HEK293 (cell line): ENCODE data around the gene BTD.
A peak's percentile ranks its signal among the peaks of the same experiment; 100 is the strongest.

ENCODE experiments used
- CTCF ChIA-PET: fragments of 350-600 bp; formaldehyde crosslinking; extraction: SDS; loops from one replicate; lab custom pipeline; 2021; ENCODE audit warnings: antibody characterized with exemption; lab: Yijun Ruan, JAX
- POLR2A ChIA-PET: fragments of 300-600 bp; formaldehyde crosslinking; extraction: SDS; loops from one replicate; lab custom pipeline; 2020; ENCODE audit warnings: antibody characterized with exemption, inconsistent platforms; lab: Yijun Ruan, JAX
- H3K27ac ChIP-seq: fragments of 200-500 bp; sonication (Bioruptor generic); 2 replicates; pipeline ENCODE4 v1.5.1; 2014; ENCODE audit warnings: low read depth, low read length, control low read depth, inconsistent platforms; ENCODE audit errors: extremely low read depth
- H3K36me3 ChIP-seq, 2 experiments: fragments of 200-500 bp in 1 of 2; sonication (Bioruptor generic) in 1 of 2; 1 replicate in 1 of 2; 2 replicates in 1 of 2; pipeline ENCODE4 v1.5.1; 2014 to 2017; ENCODE audit warnings: inconsistent platforms in 2 of 2, low read length in 2 of 2; ENCODE audit not compliant: control insufficient read depth in 2 of 2, insufficient read depth in 1 of 2
- H3K4me1 ChIP-seq: fragments of 200-500 bp; sonication (Bioruptor generic); 2 replicates; pipeline ENCODE4 v1.5.1; 2014; ENCODE audit warnings: mild to moderate bottlenecking, low read length, inconsistent platforms; ENCODE audit not compliant: control insufficient read depth, insufficient read depth
- H3K4me3 ChIP-seq: 2 replicates; pipeline ENCODE4 v1.5.1; 2011; ENCODE audit warnings: low read depth, mild to moderate bottlenecking, control low read depth, low read length, moderate library complexity
- H3K9me3 ChIP-seq: fragments of 200-500 bp; sonication (Bioruptor generic); 2 replicates; pipeline ENCODE4 v1.5.1; 2014; ENCODE audit warnings: low read depth, low read length, inconsistent platforms; ENCODE audit not compliant: control insufficient read depth, insufficient read depth
- FEZF1 ChIP-seq: fragments of 450-650 bp; formaldehyde crosslinking; IDR thresholded peaks from 2 replicates; pipeline ENCODE4 v1.5.1; 2016; ENCODE audit warnings: missing biosample characterization, missing genetic modification characterization
- KLF10 ChIP-seq: fragments of 450-650 bp; IDR thresholded peaks from 2 replicates; pipeline ENCODE4 v1.5.1; 2018; ENCODE audit warnings: missing biosample characterization, mild to moderate bottlenecking, missing genetic modification characterization
- MEIS1 ChIP-seq: sonication (generic); formaldehyde crosslinking; IDR thresholded peaks from 2 replicates; pipeline ENCODE4 v1.8.1; 2022; ENCODE audit warnings: missing genetic modification reagents, mild to moderate bottlenecking, borderline replicate concordance
- OSR2 ChIP-seq: fragments of 450-650 bp; formaldehyde crosslinking; IDR thresholded peaks from 2 replicates; pipeline ENCODE4 v1.5.1; 2016; ENCODE audit warnings: missing biosample characterization, missing genetic modification characterization
- PRDM1 ChIP-seq: fragments of 450-650 bp; formaldehyde crosslinking; IDR thresholded peaks from 2 replicates; pipeline ENCODE4; 2016; ENCODE audit warnings: missing biosample characterization, missing genetic modification characterization
- SP2 ChIP-seq: fragments of 450-650 bp; formaldehyde crosslinking; IDR thresholded peaks from 2 replicates; pipeline ENCODE4 v1.5.1; 2016; ENCODE audit warnings: missing biosample characterization, missing genetic modification characterization
- ZEB2 ChIP-seq: fragments of 450-650 bp; formaldehyde crosslinking; IDR thresholded peaks from 2 replicates; pipeline ENCODE4 v1.5.1; 2016; ENCODE audit warnings: missing biosample characterization, missing genetic modification characterization
- ZFHX2 ChIP-seq: fragments of 450-650 bp; formaldehyde crosslinking; conservative IDR thresholded peaks from 2 replicates; pipeline ENCODE4 v1.5.1; 2016; ENCODE audit warnings: missing biosample characterization, missing genetic modification characterization
- ZFP69B ChIP-seq: fragments of 450-650 bp; formaldehyde crosslinking; IDR thresholded peaks from 2 replicates; pipeline ENCODE4 v1.5.1; 2016; ENCODE audit warnings: missing biosample characterization, missing genetic modification characterization
- ZNF292 ChIP-seq: fragments of 450-650 bp; formaldehyde crosslinking; IDR thresholded peaks from 2 replicates; pipeline ENCODE4 v1.5.1; 2016; ENCODE audit warnings: low read depth, missing biosample characterization, missing genetic modification characterization, borderline replicate concordance
- ZNF548 ChIP-seq: fragments of 450-650 bp; formaldehyde crosslinking; IDR thresholded peaks from 2 replicates; pipeline ENCODE4 v1.5.1; 2016; ENCODE audit warnings: missing biosample characterization, missing genetic modification characterization
- ZNF629 ChIP-seq: fragments of 450-650 bp; formaldehyde crosslinking; IDR thresholded peaks from 2 replicates; pipeline ENCODE4 v1.5.1; 2017; ENCODE audit warnings: missing biosample characterization, missing genetic modification characterization
- TF ChIP-seq, protein P1 (sequence below): fragments of 450-650 bp; formaldehyde crosslinking; conservative IDR thresholded peaks from 2 replicates; pipeline ENCODE4 v1.5.1; 2016; ENCODE audit warnings: low read depth, missing biosample characterization, missing genetic modification characterization
- TF ChIP-seq, protein P2 (sequence below): fragments of 450-650 bp; formaldehyde crosslinking; IDR thresholded peaks from 2 replicates; pipeline ENCODE4 v1.5.1; 2016; ENCODE audit warnings: missing biosample characterization, missing genetic modification characterization
- TF ChIP-seq, protein P3 (sequence below): fragments of 450-650 bp; formaldehyde crosslinking; IDR thresholded peaks from 2 replicates; pipeline ENCODE4 v1.5.1; 2017; ENCODE audit warnings: missing biosample characterization, missing genetic modification characterization
- TF ChIP-seq, protein P4 (sequence below): fragments of 450-650 bp; formaldehyde crosslinking; IDR thresholded peaks from 2 replicates; pipeline ENCODE4 v1.5.1; 2017; ENCODE audit warnings: missing biosample characterization, missing genetic modification characterization
- TF ChIP-seq, protein P5 (sequence below): fragments of 450-650 bp; IDR thresholded peaks from 2 replicates; pipeline ENCODE4 v1.5.1; 2018; ENCODE audit warnings: missing biosample characterization, mild to moderate bottlenecking, missing genetic modification characterization
- TF ChIP-seq, protein P6 (sequence below): fragments of 450-650 bp; formaldehyde crosslinking; IDR thresholded peaks from 2 replicates; pipeline ENCODE4 v1.5.1; 2016; ENCODE audit warnings: missing biosample characterization, missing genetic modification characterization

The BTD gene

DNA sequence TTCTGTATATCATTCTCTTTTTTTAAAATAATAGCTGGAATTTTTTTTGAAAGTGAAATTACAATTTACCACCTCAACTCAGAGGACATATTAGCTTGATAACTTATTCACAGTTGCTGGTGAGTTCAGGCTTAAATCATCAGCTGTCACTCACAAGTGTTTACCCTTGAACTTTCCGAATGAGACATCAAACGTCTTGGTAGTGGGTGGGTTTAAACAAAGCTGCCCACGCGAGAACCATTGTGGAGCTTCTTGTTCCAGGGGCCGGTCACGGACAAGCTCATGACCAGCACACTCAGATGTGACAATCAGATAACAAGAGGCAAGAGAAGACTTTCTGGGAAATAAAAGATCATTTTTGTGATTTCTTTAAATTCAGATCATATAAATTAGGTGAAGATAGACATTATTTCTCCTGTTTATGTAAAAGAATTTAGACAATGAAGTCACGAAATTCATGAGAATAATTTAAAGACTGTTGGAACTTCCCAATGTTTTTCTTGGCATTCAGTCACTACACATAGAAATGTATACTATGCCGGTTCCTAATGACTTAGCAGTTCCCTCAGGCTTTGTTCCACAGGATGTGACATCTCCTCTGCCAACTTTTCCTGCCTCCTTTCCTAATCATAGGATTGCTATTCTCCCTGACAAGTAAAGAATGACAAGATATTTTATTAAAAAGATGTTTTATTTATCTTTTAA lies 29.3 kb downstream of the BTD start:
- POLR2A ChIA-PET: interaction anchor here (1.0 to 1.7 kb wide), 2 partner anchors 21 to 29 kb away, joined by 3 to 7 read pairs; partner anchors contain the start of genes BTD and HACL1
- peaks cover 36% of the 10 kb centered on the region for H3K4me1 ChIP-seq
- H3K27ac ChIP-seq: peak overlapping the region; percentile 6; the same call in 1 of the 2 replicates
- TF ChIP-seq PRDM1 (tag by site-specific recombination) (no peak), ZFP69B (tag by site-specific recombination) (no peak), ZNF629 (peak; percentile 80), KLF10 (tag by site-specific recombination) (peak; percentile 45; the same call in 1 of the 2 replicates), SP2 (tag by site-specific recombination) (0 out of 2 replicates have a peak, but pooled peaks have one; percentile 32), FEZF1 (tag by site-specific recombination) (peak; percentile 53; the same call in 1 of the 2 replicates), ZEB2 (tag by site-specific recombination) (peak; percentile 43; the same call in 1 of the 2 replicates), OSR2 (tag by site-specific recombination) (peak; percentile 12; the same call in 1 of the 2 replicates), ZNF292 (no peak), MEIS1 (peak; percentile 47; the same call in 1 of the 2 replicates), ZNF548 (tag by site-specific recombination) (no peak), ZFHX2 (tag by site-specific recombination) (peak; percentile 94)
- TF ChIP-seq, protein P1, sequence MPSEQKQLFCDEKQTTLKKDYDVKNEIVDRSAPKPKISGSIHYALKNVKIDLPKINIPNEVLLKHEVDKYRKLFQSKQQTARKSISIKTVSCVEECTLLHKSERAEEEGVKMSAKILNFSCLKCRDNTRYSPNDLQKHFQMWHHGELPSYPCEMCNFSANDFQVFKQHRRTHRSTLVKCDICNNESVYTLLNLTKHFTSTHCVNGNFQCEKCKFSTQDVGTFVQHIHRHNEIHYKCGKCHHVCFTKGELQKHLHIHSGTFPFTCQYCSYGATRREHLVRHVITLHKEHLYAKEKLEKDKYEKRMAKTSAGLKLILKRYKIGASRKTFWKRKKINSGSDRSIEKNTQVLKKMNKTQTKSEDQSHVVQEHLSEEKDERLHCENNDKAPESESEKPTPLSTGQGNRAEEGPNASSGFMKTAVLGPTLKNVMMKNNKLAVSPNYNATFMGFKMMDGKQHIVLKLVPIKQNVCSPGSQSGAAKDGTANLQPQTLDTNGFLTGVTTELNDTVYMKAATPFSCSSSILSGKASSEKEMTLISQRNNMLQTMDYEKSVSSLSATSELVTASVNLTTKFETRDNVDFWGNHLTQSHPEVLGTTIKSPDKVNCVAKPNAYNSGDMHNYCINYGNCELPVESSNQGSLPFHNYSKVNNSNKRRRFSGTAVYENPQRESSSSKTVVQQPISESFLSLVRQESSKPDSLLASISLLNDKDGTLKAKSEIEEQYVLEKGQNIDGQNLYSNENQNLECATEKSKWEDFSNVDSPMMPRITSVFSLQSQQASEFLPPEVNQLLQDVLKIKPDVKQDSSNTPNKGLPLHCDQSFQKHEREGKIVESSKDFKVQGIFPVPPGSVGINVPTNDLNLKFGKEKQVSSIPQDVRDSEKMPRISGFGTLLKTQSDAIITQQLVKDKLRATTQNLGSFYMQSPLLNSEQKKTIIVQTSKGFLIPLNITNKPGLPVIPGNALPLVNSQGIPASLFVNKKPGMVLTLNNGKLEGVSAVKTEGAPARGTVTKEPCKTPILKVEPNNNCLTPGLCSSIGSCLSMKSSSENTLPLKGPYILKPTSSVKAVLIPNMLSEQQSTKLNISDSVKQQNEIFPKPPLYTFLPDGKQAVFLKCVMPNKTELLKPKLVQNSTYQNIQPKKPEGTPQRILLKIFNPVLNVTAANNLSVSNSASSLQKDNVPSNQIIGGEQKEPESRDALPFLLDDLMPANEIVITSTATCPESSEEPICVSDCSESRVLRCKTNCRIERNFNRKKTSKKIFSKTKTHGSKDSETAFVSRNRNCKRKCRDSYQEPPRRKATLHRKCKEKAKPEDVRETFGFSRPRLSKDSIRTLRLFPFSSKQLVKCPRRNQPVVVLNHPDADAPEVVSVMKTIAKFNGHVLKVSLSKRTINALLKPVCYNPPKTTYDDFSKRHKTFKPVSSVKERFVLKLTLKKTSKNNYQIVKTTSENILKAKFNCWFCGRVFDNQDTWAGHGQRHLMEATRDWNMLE (tag by site-specific recombination): 0 out of 2 replicates have a peak, but pooled peaks have one; percentile 13
- TF ChIP-seq, protein P2, sequence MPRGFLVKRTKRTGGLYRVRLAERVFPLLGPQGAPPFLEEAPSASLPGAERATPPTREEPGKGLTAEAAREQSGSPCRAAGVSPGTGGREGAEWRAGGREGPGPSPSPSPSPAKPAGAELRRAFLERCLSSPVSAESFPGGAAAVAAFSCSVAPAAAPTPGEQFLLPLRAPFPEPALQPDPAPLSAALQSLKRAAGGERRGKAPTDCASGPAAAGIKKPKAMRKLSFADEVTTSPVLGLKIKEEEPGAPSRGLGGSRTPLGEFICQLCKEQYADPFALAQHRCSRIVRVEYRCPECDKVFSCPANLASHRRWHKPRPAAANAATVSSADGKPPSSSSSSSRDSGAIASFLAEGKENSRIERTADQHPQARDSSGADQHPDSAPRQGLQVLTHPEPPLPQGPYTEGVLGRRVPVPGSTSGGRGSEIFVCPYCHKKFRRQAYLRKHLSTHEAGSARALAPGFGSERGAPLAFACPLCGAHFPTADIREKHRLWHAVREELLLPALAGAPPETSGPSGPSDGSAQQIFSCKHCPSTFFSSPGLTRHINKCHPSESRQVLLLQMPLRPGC (tag by site-specific recombination): peak; percentile 95
- TF ChIP-seq, protein P3, sequence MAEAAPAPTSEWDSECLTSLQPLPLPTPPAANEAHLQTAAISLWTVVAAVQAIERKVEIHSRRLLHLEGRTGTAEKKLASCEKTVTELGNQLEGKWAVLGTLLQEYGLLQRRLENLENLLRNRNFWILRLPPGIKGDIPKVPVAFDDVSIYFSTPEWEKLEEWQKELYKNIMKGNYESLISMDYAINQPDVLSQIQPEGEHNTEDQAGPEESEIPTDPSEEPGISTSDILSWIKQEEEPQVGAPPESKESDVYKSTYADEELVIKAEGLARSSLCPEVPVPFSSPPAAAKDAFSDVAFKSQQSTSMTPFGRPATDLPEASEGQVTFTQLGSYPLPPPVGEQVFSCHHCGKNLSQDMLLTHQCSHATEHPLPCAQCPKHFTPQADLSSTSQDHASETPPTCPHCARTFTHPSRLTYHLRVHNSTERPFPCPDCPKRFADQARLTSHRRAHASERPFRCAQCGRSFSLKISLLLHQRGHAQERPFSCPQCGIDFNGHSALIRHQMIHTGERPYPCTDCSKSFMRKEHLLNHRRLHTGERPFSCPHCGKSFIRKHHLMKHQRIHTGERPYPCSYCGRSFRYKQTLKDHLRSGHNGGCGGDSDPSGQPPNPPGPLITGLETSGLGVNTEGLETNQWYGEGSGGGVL (tag by site-specific recombination): no peak
- TF ChIP-seq, protein P4, sequence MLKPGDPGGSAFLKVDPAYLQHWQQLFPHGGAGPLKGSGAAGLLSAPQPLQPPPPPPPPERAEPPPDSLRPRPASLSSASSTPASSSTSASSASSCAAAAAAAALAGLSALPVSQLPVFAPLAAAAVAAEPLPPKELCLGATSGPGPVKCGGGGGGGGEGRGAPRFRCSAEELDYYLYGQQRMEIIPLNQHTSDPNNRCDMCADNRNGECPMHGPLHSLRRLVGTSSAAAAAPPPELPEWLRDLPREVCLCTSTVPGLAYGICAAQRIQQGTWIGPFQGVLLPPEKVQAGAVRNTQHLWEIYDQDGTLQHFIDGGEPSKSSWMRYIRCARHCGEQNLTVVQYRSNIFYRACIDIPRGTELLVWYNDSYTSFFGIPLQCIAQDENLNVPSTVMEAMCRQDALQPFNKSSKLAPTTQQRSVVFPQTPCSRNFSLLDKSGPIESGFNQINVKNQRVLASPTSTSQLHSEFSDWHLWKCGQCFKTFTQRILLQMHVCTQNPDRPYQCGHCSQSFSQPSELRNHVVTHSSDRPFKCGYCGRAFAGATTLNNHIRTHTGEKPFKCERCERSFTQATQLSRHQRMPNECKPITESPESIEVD (tag by site-specific recombination): peak; percentile 86
- TF ChIP-seq, protein P5, sequence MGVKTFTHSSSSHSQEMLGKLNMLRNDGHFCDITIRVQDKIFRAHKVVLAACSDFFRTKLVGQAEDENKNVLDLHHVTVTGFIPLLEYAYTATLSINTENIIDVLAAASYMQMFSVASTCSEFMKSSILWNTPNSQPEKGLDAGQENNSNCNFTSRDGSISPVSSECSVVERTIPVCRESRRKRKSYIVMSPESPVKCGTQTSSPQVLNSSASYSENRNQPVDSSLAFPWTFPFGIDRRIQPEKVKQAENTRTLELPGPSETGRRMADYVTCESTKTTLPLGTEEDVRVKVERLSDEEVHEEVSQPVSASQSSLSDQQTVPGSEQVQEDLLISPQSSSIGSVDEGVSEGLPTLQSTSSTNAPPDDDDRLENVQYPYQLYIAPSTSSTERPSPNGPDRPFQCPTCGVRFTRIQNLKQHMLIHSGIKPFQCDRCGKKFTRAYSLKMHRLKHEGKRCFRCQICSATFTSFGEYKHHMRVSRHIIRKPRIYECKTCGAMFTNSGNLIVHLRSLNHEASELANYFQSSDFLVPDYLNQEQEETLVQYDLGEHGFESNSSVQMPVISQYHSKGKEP (tag by site-specific recombination): peak; percentile 39; the same call in 1 of the 2 replicates
- TF ChIP-seq, protein P6, sequence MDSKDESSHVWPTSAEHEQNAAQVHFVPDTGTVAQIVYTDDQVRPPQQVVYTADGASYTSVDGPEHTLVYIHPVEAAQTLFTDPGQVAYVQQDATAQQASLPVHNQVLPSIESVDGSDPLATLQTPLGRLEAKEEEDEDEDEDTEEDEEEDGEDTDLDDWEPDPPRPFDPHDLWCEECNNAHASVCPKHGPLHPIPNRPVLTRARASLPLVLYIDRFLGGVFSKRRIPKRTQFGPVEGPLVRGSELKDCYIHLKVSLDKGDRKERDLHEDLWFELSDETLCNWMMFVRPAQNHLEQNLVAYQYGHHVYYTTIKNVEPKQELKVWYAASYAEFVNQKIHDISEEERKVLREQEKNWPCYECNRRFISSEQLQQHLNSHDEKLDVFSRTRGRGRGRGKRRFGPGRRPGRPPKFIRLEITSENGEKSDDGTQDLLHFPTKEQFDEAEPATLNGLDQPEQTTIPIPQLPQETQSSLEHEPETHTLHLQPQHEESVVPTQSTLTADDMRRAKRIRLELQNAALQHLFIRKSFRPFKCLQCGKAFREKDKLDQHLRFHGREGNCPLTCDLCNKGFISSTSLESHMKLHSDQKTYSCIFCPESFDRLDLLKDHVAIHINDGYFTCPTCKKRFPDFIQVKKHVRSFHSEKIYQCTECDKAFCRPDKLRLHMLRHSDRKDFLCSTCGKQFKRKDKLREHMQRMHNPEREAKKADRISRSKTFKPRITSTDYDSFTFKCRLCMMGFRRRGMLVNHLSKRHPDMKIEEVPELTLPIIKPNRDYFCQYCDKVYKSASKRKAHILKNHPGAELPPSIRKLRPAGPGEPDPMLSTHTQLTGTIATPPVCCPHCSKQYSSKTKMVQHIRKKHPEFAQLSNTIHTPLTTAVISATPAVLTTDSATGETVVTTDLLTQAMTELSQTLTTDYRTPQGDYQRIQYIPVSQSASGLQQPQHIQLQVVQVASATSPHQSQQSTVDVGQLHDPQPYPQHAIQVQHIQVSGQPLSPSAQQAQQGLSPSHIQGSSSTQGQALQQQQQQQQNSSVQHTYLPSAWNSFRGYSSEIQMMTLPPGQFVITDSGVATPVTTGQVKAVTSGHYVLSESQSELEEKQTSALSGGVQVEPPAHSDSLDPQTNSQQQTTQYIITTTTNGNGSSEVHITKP (tag by site-specific recombination): peak; percentile 92

More for the DNA sequence above, 29.3 kb downstream of the BTD start:
- H3K9me3 ChIP-seq: no peaks in the 10 kb centered on the region
- CTCF ChIA-PET: interaction anchor here (0.5 to 3.1 kb wide), 18 partner anchors 15 to 623 kb away, joined by 3 to 22 read pairs (median 4); no protein-coding TSS in a partner anchor
- peak overlapping the region; percentile 16 for H3K4me3 ChIP-seq
- no peaks in the 10 kb centered on the region for H3K36me3 ChIP-seq
